ENCODE measurements around the gene DISC1. TPM values are rescaled to one million over a fixed set of nuclear protein-coding genes. Genes with fewer than 3 reads are reported as not detected.

Gene DISC1
- total RNA-seq, 4 donors from 2014 or later: 9.6 to 27.9 (median 13.0) TPM

GRCh38 chr1:231705806-231706760, 79.5 kb downstream of the DISC1 start:
- DNase-seq (ENCODE audit: low spot score) (no peak), ATAC-seq (ENCODE audit: low FRiP score) (no peak)
- TF ChIP-seq, protein P1, sequence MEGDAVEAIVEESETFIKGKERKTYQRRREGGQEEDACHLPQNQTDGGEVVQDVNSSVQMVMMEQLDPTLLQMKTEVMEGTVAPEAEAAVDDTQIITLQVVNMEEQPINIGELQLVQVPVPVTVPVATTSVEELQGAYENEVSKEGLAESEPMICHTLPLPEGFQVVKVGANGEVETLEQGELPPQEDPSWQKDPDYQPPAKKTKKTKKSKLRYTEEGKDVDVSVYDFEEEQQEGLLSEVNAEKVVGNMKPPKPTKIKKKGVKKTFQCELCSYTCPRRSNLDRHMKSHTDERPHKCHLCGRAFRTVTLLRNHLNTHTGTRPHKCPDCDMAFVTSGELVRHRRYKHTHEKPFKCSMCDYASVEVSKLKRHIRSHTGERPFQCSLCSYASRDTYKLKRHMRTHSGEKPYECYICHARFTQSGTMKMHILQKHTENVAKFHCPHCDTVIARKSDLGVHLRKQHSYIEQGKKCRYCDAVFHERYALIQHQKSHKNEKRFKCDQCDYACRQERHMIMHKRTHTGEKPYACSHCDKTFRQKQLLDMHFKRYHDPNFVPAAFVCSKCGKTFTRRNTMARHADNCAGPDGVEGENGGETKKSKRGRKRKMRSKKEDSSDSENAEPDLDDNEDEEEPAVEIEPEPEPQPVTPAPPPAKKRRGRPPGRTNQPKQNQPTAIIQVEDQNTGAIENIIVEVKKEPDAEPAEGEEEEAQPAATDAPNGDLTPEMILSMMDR (IDR thresholded peaks at IDR 0.05): no peak

- no peak for DNase-seq (ENCODE audit: low spot score)
- no peak for ATAC-seq (ENCODE audit: low FRiP score)
- TF ChIP-seq, protein P1 (IDR thresholded peaks at IDR 0.05): no peak
These were observed 80.3 kb downstream of the DISC1 start for GRCh38 chr1:231706934-231707333.

DNA sequence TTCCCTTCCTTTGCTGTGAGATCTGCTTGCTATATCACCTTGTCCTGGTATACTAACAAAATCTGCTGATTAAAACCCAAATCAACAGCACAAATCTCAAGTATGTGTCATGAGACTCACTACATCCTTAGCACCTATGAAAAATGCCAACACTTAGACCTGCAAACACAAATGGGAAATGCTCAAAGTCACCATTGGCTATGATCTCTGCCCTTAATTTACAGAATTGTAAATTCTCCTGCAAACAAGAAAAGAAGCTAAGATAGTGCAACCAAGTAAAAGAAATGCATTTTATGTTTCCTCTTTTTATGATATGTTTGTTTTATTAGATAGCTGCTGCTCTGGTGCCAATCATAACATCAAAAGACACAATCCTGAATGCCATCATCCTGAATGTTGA, 80.8 kb downstream of the DISC1 start:
- DNase-seq (ENCODE audit: low spot score) (no peak), ATAC-seq (ENCODE audit: low FRiP score) (no peak)
- TF ChIP-seq, protein P1 (IDR thresholded peaks at IDR 0.05): no peak

GRCh38 chr1:231708394-231708793, 81.8 kb downstream of the DISC1 start:
- no peak for DNase-seq (ENCODE audit: low spot score)
- no peak for ATAC-seq (ENCODE audit: low FRiP score)
- TF ChIP-seq, protein P1 (IDR thresholded peaks at IDR 0.05): no peak

DNA sequence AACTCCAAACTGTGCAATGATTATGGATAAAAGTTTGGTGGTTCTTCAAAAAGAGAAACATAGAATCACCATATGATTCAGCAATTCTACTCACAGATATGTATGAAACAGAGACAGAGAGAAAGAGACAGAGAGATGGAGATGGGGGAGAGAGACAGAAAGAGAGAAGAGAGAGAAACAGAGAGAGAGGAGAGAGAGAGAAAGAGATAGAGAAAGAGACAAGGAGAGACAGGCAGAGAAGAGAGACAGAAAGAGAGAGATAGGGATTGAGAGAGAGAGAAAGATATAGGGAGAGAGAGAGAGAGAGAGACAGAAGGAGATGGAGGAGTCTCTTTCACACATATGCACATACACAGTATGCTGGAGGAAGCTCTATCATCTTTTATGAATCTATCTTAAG, 87.8 kb downstream of the DISC1 start:
- no peak for ATAC-seq (ENCODE audit: low FRiP score)
- TF ChIP-seq, protein P1 (IDR thresholded peaks at IDR 0.05): no peak
- DNase-seq (ENCODE audit: low spot score): no peak

GRCh38 chr1:231715816-231716722, 89.5 kb downstream of the DISC1 start:
- DNase-seq (ENCODE audit: low spot score): no peak
- TF ChIP-seq, protein P1 (IDR thresholded peaks at IDR 0.05): no peak

More at GRCh38 chr1:231715816-231716722, 89.5 kb downstream of the DISC1 start:
- no peak for ATAC-seq (ENCODE audit: low FRiP score)

Measured in omental fat pad (tissue), 4 donors.